SK-N-MC (cell line): ENCODE data around the gene CAMK1D.

Source experiments
- DNase-seq: peaks from one replicate; pipeline ENCODE4 v3.0.0-alpha.2; 2011; ENCODE audit warnings: low read depth, low spot score
- H3K27ac ChIP-seq: fragments of 200-600 bp; sonication (generic); 2 replicates; pipeline ENCODE4 v1.5.1; 2016; ENCODE audit warnings: mixed run types
- H3K36me3 ChIP-seq: fragments of 200-600 bp; sonication (generic); 2 replicates; pipeline ENCODE4 v1.6.1; 2017; ENCODE audit warnings: antibody characterized with exemption, low read length, mixed read lengths; ENCODE audit not compliant: insufficient read depth
- H3K4me3 ChIP-seq: fragments of 200-600 bp; sonication (generic); 2 replicates; pipeline ENCODE4 v1.5.1; 2016
- H3K9ac ChIP-seq: fragments of 200-600 bp; sonication (generic); 2 replicates; pipeline ENCODE4 v1.8.0; 2017; ENCODE audit warnings: mixed run types, mixed read lengths; ENCODE audit not compliant: insufficient read length
- H3K9me3 ChIP-seq: fragments of 200-600 bp; sonication (generic); 2 replicates; pipeline ENCODE4 v1.6.1; 2017; ENCODE audit warnings: low read depth, mild to moderate bottlenecking, antibody characterized with exemption, low read length, moderate library complexity, mixed read lengths
- EZH2 ChIP-seq: fragments of 200-600 bp; sonication (generic); IDR thresholded peaks from one replicate; pipeline ENCODE4 v1.6.1; 2017; ENCODE audit warnings: antibody characterized with exemption
- FOXP2 ChIP-seq: optimal IDR thresholded peaks from 2 replicates; pipeline ENCODE3; 2011; ENCODE audit warnings: mild to moderate bottlenecking, moderate library complexity; ENCODE audit not compliant: insufficient read depth; ENCODE audit errors: extremely low read length, control extremely low read depth
- POLR2AphosphoS5 ChIP-seq: IDR thresholded peaks from 2 replicates; pipeline ENCODE4 v1.6.1; 2012; ENCODE audit warnings: mild to moderate bottlenecking, low read depth, low read length, borderline replicate concordance

The CAMK1D gene

DNA sequence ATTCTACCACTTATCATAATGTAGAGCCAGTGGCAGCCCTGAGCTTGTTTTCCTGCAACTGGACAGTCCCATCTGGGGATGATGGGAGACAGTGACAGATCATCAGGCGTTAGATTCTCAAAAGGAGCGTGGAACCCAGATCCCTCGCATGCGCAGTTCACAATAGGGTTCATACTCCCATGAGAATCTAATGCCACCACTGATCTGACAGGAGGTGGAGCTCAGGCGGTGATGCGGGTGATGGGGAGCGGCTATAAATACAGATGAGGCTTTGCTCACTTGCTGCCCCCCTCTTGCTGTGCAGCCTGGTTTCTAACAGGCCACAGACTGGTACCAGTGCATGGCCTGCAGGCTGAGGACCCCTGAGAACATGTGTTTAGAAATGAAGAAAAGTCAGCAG is 260.1 kb downstream of the CAMK1D start:
- no peak for TF ChIP-seq FOXP2
- no peak for TF ChIP-seq EZH2
- no peak for TF ChIP-seq POLR2AphosphoS5
- no peak for DNase-seq
- Histone ChIP-seq H3K27ac (no peak overlapping the region), H3K36me3 (no peaks in the 10 kb centered on the region), H3K4me3 (no peak overlapping the region), H3K9ac (no peak overlapping the region), H3K9me3 (no peaks in the 10 kb centered on the region)

DNA sequence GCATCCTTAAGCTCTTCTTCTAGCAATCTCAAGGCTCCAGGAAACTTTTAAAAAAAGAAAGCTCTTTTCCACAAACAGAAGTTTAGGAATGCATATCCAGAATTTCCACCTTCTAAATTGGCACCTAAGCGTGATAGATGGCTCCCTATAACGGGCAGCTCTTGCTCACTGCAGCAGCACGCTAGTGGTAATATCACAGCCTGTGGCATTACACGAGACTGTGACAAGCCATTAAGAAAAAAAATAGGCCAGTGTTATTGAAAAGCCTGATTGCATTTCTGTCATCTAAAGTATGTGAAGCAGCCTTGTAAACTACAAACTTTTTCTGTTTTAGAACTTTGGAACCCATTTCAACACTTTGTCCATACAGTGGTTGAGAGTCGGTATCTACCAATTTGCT is 263.8 kb downstream of the CAMK1D start:
- TF ChIP-seq POLR2AphosphoS5 (no peak), EZH2 (no peak), FOXP2 (no peak)

DNA sequence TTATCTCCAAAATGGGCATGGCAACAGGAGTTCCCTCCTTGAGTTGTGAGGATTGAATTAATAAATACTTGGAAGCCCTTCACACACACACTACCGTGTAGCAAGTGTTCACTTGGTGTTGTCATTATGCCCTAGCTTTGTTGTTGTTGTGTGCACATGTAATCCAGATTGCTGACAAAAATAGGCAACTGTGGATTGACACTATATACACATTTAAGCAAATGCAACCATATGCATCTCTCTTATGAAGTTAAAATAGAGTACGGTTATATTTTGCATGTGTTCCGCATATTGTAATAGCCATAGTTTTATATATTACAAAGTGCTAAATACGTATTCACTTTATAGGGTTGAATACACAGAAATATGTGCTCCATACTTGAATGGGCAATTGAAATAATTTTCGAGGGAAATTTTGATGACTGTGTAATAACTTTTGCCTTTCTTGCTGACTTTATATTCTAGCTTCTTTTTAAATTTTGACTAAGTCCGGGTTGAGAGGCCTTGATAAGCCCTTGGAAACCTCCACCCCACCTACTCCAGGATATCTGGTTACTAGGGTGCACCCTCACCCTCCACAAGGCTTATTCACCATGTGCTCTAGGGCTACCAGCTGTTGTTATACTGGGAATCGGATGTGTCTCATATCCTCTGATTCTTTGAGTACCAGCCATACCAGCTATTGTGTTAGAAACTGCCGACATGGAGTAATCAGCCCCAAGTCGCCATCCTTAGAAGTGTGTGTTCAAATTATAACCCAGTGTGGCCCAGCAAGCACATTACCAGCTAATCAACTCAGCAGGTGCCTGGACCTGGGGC is 265.0 kb downstream of the CAMK1D start:
- no peak overlapping the region for H3K9ac ChIP-seq
- TF ChIP-seq EZH2 (no peak), FOXP2 (no peak), POLR2AphosphoS5 (no peak)
- H3K27ac ChIP-seq = no peak overlapping the region
- H3K9me3 ChIP-seq = no peaks in the 10 kb centered on the region
- no peaks in the 10 kb centered on the region for H3K36me3 ChIP-seq
- no peak for DNase-seq
- no peak overlapping the region for H3K4me3 ChIP-seq

More for the DNA sequence above, 263.8 kb downstream of the CAMK1D start:
- Histone ChIP-seq H3K36me3 (no peaks in the 10 kb centered on the region), H3K9ac (no peak overlapping the region), H3K4me3 (no peak overlapping the region), H3K27ac (no peak overlapping the region), H3K9me3 (no peaks in the 10 kb centered on the region)
- no peak for DNase-seq

DNA sequence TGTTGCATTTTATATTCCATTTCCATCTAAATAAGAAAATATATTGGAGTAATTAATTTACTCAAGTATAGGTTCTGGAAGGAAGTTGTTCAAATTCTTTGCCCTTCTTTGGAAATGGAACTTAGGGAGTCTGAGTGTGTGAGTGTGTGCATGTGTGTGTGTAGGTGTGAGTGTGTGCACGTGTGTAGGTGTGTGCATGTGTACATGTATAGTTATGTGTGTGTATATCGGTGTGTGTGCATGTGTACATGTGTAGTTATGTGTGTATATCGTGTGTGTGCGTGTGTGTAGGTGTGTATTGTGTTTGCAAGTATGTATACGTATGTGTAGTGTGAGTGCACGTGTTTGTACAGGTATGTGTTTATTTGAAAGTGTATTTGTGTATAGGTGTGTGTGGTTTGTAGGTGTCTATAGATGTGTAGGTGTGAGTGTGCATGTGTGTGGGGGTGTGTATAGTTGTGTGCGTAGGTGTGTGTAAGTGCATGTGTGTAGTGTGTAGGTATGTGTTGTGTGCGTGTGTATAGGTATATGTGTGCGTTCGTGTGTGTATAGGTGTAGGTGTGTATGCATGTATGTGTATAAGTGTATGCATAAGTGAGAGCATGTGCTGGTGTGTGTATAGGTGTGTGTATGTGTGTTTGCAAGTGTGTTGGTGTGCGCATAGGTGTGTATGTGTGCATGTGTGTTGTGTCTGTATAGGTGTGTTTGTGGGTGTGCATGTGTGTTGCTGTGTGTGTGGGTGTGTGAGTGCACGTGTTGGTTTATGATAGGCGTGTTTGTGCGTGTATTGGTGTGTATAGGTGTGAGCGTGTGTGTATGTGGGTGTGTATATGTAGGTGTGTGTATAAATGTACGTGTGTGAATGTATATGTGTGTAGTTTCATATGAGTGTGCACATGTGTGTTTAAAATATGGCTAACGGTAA is 266.2 kb downstream of the CAMK1D start:
- DNase-seq = no peak
- no peaks in the 10 kb centered on the region for H3K36me3 ChIP-seq
- TF ChIP-seq EZH2 (no peak), FOXP2 (no peak), POLR2AphosphoS5 (no peak)
- no peak overlapping the region for H3K27ac ChIP-seq
- H3K9ac ChIP-seq = no peak overlapping the region
- no peak overlapping the region for H3K4me3 ChIP-seq
- H3K9me3 ChIP-seq = no peaks in the 10 kb centered on the region

DNA sequence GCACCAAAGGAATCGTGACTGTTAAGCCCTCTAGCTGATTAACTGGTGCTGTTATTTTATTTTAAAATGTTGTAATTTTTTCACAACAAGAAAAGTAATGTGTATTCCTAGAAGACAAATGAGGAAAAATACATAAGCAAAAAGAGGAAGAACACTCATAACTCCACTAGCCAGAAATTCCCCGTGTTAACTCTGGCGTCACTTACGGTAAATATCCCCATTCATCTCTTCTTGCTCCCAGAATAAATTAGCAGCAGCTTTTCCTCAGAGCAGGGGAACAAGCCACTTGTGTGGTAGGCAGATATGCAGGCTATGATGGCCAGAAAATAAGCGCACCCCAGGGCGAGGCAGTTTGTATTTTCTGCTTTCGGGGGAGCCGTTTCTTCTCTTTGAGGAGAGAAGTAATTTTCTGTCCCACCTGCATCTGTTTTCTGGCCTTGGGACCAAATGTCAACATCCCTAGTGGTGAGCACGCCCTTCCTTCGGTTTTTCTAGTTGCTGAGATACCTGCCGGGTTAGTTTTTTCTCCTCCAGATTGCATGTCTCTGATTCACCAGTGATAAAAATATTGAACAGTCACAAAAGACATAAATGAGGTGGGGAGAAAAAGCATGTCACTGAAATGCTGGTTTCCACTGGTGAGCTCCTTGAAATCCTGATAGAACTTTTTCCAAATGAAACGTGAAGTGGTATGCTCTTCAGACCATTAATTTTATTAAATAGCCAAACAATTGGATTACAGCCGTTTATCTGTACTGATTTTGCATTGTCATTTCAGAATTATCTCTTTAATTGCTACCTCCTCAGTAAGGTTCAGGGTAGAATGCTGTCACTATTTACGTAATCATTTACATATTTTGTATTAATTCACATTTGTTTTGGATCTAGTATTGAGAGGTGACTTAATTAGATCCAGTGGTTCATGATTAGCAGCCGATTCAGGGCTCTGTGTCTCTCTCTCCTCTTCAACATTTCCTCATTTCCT is 268.1 kb downstream of the CAMK1D start:
- Histone ChIP-seq H3K36me3 (no peaks in the 10 kb centered on the region), H3K9me3 (no peaks in the 10 kb centered on the region), H3K27ac (no peak overlapping the region), H3K4me3 (no peak overlapping the region), H3K9ac (no peak overlapping the region)
- TF ChIP-seq POLR2AphosphoS5 = no peak
- no peak for TF ChIP-seq EZH2
- no peak for TF ChIP-seq FOXP2
- no peak for DNase-seq

DNA sequence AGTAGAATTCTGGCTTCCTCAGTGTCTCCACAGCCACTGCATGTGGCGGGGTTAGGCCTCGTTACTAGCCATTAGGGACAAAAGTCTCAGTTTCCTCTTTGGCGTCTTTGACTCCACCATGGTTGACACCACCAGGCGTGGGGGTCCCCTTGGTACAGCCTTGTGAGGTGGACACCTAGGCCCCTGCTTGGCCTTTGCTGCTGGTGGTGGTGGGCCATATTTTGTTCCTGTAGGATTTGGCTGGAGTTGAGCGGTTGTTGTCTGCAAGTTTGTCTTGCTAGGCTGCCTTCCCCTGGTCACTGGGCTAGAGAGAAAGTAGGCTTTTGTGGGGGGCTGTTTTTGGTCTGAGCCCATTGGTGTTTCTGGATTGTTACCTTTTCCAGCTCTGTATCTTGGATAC is 272.7 kb downstream of the CAMK1D start:
- Histone ChIP-seq H3K9ac (no peak overlapping the region), H3K36me3 (no peaks in the 10 kb centered on the region), H3K27ac (no peak overlapping the region), H3K4me3 (no peak overlapping the region), H3K9me3 (no peaks in the 10 kb centered on the region)
- no peak for DNase-seq
- TF ChIP-seq EZH2 = no peak
- no peak for TF ChIP-seq FOXP2
- no peak for TF ChIP-seq POLR2AphosphoS5

DNA sequence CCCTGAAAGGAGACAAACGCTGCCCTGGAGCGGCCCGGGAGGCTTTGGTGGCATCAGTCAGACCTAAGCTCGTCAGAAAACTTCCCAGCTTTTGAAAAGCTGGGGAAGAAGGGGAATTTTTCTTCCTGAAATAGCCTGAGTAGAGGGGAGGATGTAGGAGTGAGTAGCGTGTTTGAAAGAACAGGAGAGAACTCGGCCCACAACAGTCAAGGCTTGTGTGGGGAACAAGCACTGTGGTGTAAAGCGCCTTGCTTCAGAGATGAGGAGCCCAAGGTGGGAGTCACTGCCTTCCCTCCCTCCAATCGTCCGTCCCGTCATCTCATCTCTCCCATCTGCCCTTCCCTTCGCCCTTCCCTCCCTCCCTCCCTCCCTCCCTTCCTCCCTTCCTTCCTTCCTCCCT is 273.3 kb downstream of the CAMK1D start:
- H3K4me3 ChIP-seq = no peak overlapping the region
- DNase-seq = no peak
- no peak overlapping the region for H3K9ac ChIP-seq
- no peak overlapping the region for H3K27ac ChIP-seq
- TF ChIP-seq POLR2AphosphoS5 (no peak), EZH2 (no peak), FOXP2 (no peak)
- no peaks in the 10 kb centered on the region for H3K36me3 ChIP-seq
- no peaks in the 10 kb centered on the region for H3K9me3 ChIP-seq
